Lower leg skin (tissue), 3 donors: ENCODE data around the gene EYS.

ENCODE experiments used
- POLR2A ChIP-seq, 2 donors: fragments of 450-650 bp; IDR thresholded peaks; one replicate each; pipeline ENCODE4 v1.6.1; 2016 to 2017; ENCODE audit warnings: antibody characterized with exemption in 2 of 2, mild to moderate bottlenecking in 1 of 2, moderate library complexity in 1 of 2
- TF ChIP-seq, protein P1 (sequence below), 3 donors: fragments of 450-650 bp; IDR thresholded peaks; one replicate each; pipeline ENCODE4 v1.5.1; 2016; ENCODE audit warnings: antibody characterized with exemption in 3 of 3, mild to moderate bottlenecking in 3 of 3, moderate library complexity in 2 of 3

DNA sequence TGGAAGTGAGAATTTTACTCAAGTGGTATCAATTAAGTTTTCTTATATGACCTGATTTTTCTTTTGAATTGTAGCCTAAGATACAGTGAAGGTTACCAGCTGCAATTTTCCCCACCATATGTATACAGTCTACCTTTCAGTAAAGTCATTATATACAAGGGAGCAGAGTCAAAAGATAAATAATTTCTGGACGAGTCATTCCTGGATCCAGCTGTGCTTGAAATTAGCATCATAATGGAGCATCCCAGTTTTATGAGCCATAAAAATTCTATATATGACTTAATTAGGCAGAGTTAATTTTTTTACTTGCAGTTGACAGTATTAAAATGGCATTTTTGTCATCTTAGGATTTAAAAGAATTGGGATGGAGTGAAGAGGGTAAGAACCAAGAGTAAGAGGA is 1063.0 kb downstream of the EYS start:
- no peak for TF ChIP-seq POLR2A (IDR thresholded peaks at IDR 0.05)
- TF ChIP-seq, protein P1, sequence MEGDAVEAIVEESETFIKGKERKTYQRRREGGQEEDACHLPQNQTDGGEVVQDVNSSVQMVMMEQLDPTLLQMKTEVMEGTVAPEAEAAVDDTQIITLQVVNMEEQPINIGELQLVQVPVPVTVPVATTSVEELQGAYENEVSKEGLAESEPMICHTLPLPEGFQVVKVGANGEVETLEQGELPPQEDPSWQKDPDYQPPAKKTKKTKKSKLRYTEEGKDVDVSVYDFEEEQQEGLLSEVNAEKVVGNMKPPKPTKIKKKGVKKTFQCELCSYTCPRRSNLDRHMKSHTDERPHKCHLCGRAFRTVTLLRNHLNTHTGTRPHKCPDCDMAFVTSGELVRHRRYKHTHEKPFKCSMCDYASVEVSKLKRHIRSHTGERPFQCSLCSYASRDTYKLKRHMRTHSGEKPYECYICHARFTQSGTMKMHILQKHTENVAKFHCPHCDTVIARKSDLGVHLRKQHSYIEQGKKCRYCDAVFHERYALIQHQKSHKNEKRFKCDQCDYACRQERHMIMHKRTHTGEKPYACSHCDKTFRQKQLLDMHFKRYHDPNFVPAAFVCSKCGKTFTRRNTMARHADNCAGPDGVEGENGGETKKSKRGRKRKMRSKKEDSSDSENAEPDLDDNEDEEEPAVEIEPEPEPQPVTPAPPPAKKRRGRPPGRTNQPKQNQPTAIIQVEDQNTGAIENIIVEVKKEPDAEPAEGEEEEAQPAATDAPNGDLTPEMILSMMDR (IDR thresholded peaks at IDR 0.05) = no peak
